ENCODE measurements around the gene PPP1R10. TPM values are rescaled to one million over a fixed set of nuclear protein-coding genes. Genes with fewer than 3 reads are reported as not detected.
"Not testable (repeated sequence)": the region's sequence is repeated elsewhere in the genome, so short reads cannot be mapped to it uniquely, and the experiment has no call there.

The PPP1R10 gene
- total RNA-seq: 10 to 100 TPM; 92.9 to 98.7 TPM

DNA sequence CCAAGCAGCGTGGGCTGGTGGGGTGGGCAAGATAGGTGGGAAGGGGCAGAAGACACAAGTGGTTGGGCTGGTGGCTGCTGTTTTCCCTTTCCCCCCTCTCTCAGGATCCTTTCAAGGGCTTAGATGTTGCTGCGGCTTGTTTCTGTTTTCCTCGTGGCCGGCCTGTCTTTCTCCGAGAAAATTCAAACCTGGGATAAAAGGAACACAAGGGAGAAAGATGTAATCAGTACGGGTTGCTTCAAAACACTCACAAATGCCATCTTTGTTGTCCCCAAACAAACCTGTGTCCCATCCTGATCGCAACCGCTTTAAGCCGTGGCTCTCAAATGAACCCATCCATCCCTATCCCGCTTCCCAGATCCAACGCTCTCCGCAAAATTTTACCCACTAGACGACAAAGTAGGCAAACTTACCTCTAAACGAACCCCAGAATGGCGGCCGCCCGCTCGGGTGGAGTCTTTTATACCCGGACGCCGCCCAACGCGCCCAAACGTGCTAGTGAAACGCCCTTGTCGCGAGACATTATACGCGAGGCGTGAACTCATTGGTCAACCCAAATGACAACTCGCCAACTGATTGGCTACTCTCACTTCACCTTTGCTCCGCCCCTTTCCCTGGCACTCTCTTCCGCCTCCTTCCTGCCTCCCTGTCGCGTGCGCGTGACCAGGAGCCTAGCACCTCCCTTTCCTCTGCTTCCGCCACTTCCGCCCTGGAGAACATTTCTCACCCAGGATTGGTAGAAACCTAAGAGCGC lies at the start of gene PPP1R10:
Gene PPP1R10, minus strand, starts transcription at position 433 of the 754 bp plus-strand sequence. CDS start 7,299 bp downstream, outside the sequence.
- ChIA-PET CTCF (interaction anchor here (0.9 to 1.8 kb wide), 8 partner anchors 9 to 106 kb away, joined by 3 to 7 read pairs (median 4); partner anchors contain the start of genes ATAT1 and MDC1), POLR2A (interaction anchor here (0.7 to 1.4 kb wide), 3 partner anchors 46 to 100 kb away, joined by 3 to 5 read pairs (median 4); partner anchors contain the start of genes ABCF1 and MDC1)

DNA sequence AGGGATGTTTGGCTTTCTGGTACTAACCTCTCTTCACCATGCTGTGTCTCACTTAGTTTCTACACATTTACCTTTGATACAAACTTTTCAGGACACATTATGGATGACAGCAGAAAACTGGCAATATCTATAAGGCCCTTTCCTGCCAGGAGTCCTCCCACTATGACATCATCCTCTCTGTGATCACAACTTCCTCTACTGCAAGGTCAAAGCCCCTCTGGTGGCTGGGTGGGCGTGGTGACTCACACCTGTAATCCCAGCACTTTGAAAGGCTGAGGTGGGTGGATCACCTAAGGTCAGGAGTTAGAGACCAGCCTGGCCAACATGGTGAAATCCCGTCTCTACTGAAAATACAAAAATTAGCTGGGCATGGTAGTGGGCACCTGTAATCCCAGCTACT lies 49.3 kb upstream of the PPP1R10 start:
- POLR2A ChIA-PET: not testable (repeated sequence)
- CTCF ChIA-PET: interaction anchor here (0.9 kb wide), 1 partner anchor 56 kb away, joined by 3 read pairs; no protein-coding TSS in a partner anchor

DNA sequence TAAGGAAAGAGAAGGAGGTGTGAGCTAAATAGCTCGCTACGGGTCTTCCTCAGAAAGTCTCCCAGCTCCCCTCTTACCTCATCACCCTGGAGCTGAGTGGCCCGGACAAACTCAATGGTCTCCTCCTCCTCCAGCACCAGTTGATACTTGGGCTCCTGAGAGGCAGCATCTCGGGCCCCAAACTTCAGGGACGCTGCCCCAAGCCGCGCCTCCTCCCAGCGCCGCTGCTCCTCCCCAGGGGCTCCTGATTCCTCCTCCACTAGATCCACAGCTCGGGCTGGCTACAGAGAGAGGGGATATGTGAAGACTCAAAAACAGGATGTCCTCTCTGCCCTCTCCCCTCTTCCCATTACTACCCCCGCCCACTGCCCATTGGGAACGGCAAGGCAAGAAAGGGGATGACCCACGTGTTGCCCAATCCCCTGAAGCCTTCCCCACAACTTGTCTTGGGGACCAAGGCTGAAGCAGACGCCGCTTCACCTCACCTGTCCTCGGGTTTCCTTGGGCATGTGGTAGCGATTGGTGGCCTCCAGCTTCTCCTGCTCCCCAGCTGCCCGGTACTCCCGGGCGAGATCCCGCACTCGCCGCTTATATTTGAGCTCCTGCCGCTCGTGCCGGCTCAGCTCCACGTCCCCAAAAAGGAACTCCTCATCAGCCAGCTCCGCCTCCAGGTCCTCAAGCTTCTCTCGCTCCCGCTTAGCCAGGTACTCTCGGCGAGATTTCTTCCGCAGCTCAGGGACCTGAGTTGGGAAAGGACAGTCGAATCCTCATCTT lies 48.1 kb upstream of the PPP1R10 start:
- CTCF ChIA-PET: interaction anchor here (0.9 to 1.4 kb wide), 4 partner anchors 10 to 66 kb away, joined by 3 to 4 read pairs (median 3); no protein-coding TSS in a partner anchor

GRCh38 chr6:30657922-30658321 lies 40.9 kb upstream of the PPP1R10 start:
- POLR2A ChIA-PET: not testable (repeated sequence)
- CTCF ChIA-PET: interaction anchor here (0.5 kb wide), 1 partner anchor 14 kb away, joined by 3 read pairs; no protein-coding TSS in a partner anchor

More for the DNA sequence above, 48.1 kb upstream of the PPP1R10 start:
- POLR2A ChIA-PET: no interaction called here

- CTCF ChIA-PET: interaction anchor here (0.5 kb wide), 1 partner anchor 14 kb away, joined by 3 read pairs; no protein-coding TSS in a partner anchor
- POLR2A ChIA-PET: no interaction called here
Measured at GRCh38 chr6:30657454-30657853, 40.4 kb upstream of the PPP1R10 start.

GRCh38 chr6:30656513-30656912 lies 39.5 kb upstream of the PPP1R10 start:
- CTCF ChIA-PET: interaction anchor here (0.5 to 1.5 kb wide), 2 partner anchors 150 to 424 kb away, joined by 3 to 5 read pairs; no protein-coding TSS in a partner anchor
- POLR2A ChIA-PET: no interaction called here

DNA sequence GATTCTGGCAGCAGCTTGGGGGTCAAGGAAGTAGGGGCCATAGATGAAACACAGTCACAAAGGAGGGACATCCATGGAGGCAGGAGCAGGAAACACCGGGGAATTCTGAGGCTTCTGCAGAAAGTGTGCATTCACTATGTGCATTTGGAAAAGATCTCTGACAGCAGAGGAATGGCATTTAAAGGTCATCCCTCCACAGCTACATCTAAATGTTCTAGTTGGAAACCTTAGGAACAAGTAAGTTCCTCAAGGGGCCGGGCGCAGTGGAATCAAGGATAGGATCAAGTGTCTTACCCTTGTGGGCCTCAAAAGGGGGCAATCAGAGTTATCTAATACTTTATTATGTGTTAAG lies 38.7 kb upstream of the PPP1R10 start:
- CTCF ChIA-PET: interaction anchor here (1.5 kb wide), 1 partner anchor 425 kb away, joined by 5 read pairs; no protein-coding TSS in a partner anchor
- POLR2A ChIA-PET: interaction anchor here (0.5 kb wide), 1 partner anchor 14 kb away, joined by 4 read pairs; no protein-coding TSS in a partner anchor

DNA sequence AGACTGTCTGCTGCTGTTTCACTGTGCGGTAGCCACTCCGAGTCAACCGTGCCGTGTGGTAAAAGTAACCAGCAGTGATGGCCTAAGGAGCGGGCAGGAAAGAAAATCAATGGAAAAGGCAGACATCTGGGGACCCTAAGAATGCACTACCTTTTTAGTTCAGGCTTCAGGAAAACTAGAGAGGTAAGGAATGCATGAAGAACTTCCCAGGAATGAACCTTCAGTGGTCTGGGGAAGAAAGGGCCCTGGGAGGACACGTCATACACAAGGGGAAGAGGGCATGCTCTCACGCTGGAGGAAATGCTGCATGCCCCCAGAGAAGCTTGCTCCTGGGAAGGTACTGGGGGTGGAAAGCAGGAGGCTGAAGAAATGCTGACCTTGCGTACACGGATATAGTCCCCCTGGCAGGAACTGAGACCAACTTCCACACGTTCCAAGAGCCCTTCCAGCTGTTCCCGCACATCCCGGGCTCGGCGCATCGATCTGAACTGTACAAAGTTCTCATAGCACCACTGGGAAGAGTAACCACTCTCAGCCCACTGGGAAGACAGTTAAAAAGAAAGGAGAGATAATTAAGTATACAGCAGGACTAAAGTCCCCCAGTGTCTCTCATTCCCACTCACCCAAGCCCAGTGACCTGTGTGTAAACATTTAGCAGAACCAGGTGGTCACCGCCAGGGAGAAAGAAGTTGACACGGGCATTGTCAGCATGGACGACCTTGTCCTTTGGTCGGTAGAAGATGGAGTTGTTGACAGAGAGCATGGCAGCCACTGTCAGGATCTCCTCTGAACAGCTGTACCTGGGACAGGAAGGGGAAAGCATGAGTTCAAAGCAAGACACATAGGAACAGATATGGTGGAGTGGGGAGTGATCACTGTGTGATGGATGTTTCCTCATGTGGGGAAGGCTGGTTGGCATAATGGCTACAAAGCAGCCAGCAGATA lies 38.0 kb upstream of the PPP1R10 start:
- POLR2A ChIA-PET: no interaction called here
- CTCF ChIA-PET: interaction anchor here (1.5 kb wide), 1 partner anchor 425 kb away, joined by 5 read pairs; no protein-coding TSS in a partner anchor

GRCh38 chr6:30651143-30651542 lies 34.1 kb upstream of the PPP1R10 start:
- ChIA-PET POLR2A (interaction anchor here (0.7 kb wide), 1 partner anchor 74 kb away, joined by 4 read pairs; no protein-coding TSS in a partner anchor), CTCF (interaction anchor here (0.9 to 1.3 kb wide), 4 partner anchors 21 to 33 kb away, joined by 3 read pairs; partner anchors contain the start of genes DHX16 and MRPS18B)

- POLR2A ChIA-PET: interaction anchor here (1.6 kb wide), 1 partner anchor 33 kb away, joined by 3 read pairs; no protein-coding TSS in a partner anchor
- CTCF ChIA-PET: interaction anchor here (0.6 to 1.3 kb wide), 4 partner anchors 21 to 75 kb away, joined by 3 to 4 read pairs (median 4); partner anchors contain the start of gene ATAT1
Measured at GRCh38 chr6:30647242-30648116, 30.4 kb upstream of the PPP1R10 start.

DNA sequence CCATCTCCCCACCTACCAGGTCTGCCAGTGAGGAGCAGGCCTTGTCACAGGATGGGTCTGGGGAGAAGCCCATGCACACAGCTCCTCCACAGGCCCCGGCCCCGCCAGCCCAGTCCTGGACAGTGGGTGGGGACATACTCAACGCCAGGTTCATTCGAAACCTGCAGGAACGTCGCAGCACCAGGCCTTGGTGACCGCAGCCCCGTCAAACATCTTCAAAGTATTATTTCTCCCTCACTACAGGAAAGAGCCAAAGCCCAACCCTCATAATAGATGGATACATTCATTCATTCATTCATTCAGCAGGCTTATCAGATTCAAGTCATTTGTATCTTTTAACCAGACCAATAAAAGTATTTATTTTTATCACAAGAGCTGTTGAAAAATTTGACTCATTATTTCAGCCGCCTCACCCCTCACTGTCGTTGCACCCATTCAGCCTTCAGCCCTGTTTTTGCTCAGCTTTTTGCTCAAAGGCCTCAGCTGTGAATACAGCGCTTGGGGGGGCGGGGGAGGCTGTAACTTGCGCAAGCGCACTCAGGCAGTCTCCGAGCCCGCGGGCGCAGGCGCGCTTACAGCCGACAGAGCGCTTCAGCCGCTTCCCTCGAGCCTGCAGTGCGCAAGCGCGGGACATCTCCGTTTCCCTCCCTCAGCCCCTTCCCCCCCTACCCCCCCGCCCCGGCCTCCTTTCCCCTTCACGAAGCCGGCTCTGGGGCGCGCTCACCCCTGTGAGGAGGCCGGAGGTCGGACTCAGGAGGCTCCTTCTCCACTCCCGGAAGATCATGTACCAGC lies 29.6 kb upstream of the PPP1R10 start, which contains the start of gene C6orf136:
Gene C6orf136, plus strand, starts transcription at position 684 of the 792 bp plus-strand sequence. Its CDS starts 99 bp downstream, at position 783.
- ChIA-PET POLR2A (interaction anchor here (0.6 to 1.6 kb wide), 5 partner anchors 20 to 157 kb away, joined by 3 to 12 read pairs (median 3); partner anchors contain the start of gene ATAT1), CTCF (interaction anchor here (0.6 to 1.3 kb wide), 5 partner anchors 33 to 90 kb away, joined by 3 to 4 read pairs (median 3); no protein-coding TSS in a partner anchor)

GRCh38 chr6:30645989-30646388 lies 28.9 kb upstream of the PPP1R10 start:
- CTCF ChIA-PET: interaction anchor here (0.6 to 1.3 kb wide), 3 partner anchors 20 to 88 kb away, joined by 3 to 4 read pairs (median 4); no protein-coding TSS in a partner anchor

GRCh38 chr6:30644769-30645168 lies 27.7 kb upstream of the PPP1R10 start:
- ChIA-PET CTCF (no interaction called here), POLR2A (interaction anchor here (0.6 kb wide), 1 partner anchor 83 kb away, joined by 7 read pairs; no protein-coding TSS in a partner anchor)

More at GRCh38 chr6:30645989-30646388, 28.9 kb upstream of the PPP1R10 start:
- POLR2A ChIA-PET: interaction anchor here (1.6 kb wide), 1 partner anchor 31 kb away, joined by 3 read pairs; no protein-coding TSS in a partner anchor

- ChIA-PET CTCF (interaction anchor here (0.6 to 1.2 kb wide), 2 partner anchors 14 to 102 kb away, joined by 3 read pairs; no protein-coding TSS in a partner anchor), POLR2A (no interaction called here)
Measured at GRCh38 chr6:30643656-30644055, 26.6 kb upstream of the PPP1R10 start.

GRCh38 chr6:30641048-30641447 lies 24.0 kb upstream of the PPP1R10 start:
- ChIA-PET CTCF (interaction anchor here (0.6 to 1.3 kb wide), 4 partner anchors 12 to 536 kb away, joined by 3 read pairs; no protein-coding TSS in a partner anchor), POLR2A (interaction anchor here (0.6 kb wide), 1 partner anchor 42 kb away, joined by 3 read pairs; no protein-coding TSS in a partner anchor)

DNA sequence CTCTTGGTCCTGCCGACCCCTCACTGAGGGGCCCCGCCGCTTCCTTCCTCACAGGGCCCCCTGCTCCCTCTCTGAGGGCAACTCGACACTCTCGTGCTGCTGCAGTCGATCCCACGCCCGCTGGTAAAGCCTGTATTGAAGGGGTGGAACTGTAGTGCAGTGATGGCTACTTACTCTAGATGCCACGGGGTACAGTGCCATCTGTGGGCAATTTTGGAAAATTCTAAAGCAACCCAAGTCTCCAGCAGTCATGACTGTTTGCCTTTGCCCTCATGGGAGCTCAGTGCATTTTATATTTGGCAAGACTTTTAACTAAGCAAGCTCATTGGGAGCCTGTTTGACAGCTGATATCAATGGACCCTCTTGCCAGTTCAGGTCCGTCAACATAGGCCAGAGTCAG lies 23.4 kb upstream of the PPP1R10 start:
- ChIA-PET CTCF (interaction anchor here (1.1 to 1.3 kb wide), 2 partner anchors 13 to 90 kb away, joined by 3 read pairs; no protein-coding TSS in a partner anchor), POLR2A (no interaction called here)

All from activated CD8-positive, alpha-beta memory T cell treated with anti-CD3 and anti-CD28 coated beads for 36 hours (primary cell).